NCI-H82 treated with DMSO at 0.1 percent for 48 hours (cell line): ENCODE measurements around the gene KIAA1217.

Experiments
- DNase-seq: peaks from one replicate; lab custom pipeline; 2025; ENCODE audit not compliant: unreplicated experiment; lab: John Stamatoyannopoulos, UW

The KIAA1217 gene, protein sequence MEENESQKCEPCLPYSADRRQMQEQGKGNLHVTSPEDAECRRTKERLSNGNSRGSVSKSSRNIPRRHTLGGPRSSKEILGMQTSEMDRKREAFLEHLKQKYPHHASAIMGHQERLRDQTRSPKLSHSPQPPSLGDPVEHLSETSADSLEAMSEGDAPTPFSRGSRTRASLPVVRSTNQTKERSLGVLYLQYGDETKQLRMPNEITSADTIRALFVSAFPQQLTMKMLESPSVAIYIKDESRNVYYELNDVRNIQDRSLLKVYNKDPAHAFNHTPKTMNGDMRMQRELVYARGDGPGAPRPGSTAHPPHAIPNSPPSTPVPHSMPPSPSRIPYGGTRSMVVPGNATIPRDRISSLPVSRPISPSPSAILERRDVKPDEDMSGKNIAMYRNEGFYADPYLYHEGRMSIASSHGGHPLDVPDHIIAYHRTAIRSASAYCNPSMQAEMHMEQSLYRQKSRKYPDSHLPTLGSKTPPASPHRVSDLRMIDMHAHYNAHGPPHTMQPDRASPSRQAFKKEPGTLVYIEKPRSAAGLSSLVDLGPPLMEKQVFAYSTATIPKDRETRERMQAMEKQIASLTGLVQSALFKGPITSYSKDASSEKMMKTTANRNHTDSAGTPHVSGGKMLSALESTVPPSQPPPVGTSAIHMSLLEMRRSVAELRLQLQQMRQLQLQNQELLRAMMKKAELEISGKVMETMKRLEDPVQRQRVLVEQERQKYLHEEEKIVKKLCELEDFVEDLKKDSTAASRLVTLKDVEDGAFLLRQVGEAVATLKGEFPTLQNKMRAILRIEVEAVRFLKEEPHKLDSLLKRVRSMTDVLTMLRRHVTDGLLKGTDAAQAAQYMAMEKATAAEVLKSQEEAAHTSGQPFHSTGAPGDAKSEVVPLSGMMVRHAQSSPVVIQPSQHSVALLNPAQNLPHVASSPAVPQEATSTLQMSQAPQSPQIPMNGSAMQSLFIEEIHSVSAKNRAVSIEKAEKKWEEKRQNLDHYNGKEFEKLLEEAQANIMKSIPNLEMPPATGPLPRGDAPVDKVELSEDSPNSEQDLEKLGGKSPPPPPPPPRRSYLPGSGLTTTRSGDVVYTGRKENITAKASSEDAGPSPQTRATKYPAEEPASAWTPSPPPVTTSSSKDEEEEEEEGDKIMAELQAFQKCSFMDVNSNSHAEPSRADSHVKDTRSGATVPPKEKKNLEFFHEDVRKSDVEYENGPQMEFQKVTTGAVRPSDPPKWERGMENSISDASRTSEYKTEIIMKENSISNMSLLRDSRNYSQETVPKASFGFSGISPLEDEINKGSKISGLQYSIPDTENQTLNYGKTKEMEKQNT (N-terminal part only)

DNA sequence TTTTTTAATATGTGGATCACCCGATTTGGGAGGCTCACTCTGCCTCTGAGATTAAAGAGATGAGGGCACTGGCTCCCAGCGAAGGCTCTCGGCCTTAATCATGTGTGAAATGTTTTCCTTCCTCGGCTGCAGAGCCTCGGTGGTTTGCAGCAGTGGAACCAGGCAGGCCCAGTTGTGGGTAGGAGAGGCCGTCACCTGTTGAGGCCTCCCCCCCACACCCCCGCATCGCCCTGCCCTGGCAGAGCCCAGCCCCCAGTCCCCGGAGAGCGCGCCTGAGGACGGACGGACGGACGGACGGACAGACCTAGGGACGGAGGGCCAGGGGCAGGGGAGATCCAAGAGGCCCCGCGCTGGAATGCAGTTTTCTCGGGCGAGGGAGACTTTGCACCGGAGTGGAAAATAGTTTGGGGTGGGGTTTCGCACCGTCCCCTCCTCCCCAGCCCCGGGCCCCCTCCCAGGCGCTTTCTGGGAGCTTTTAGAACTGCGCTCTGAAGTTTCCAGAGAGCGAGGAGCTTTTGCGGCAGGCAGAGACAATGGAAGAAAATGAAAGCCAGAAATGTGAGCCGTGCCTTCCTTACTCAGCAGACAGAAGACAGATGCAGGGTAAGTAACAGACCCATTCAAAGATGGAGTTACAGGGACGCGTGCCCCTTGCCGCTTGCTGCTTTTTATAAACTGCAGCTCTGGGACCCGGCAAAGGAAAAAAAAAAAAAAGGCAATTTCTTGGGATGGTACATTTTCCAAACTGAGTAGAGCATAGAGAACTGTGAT, at the start of gene KIAA1217:
TSS of gene KIAA1217 (plus strand) at position 478 of the 771 bp plus-strand sequence. CDS start at position 534, 56 bp downstream.
- no peak for DNase-seq

DNA sequence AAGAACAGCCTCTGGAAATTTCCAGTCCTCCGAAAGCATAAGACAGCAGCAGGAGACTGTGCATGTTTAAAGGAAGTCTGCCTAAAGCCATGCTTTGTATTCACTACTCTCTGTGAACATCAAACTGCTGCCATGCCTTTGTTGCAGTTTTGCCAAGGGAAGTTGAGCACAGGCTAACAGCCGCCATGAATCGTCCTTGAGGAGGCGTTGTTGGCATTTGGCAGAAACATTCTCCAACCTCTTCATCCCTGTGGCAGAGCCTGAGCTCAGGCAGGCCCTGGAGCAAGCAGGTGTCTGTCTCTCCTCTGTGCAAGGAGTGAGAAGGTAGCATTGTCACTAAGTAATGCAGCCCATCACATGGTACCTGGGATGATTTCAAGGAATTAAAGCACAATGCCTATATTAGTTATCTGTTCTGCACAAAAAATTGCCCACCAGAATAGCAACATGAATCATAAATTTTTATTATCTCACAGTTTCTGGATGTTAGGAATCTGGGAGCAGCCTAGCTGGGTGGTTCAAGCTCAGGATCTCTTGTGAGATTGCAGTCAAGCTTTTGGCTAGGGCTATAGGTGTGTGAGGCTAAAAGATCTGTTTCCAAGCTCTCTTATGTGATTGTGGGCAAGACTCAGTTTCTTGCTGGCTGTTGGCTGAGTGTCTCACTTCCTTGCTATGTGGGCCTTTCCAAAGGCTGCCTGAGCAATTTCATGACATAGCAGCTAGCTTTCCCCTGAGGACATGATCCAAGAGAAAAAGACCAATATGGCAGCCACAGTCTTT, 46.5 kb upstream of the KIAA1217 start:
- DNase-seq = no peak

DNA sequence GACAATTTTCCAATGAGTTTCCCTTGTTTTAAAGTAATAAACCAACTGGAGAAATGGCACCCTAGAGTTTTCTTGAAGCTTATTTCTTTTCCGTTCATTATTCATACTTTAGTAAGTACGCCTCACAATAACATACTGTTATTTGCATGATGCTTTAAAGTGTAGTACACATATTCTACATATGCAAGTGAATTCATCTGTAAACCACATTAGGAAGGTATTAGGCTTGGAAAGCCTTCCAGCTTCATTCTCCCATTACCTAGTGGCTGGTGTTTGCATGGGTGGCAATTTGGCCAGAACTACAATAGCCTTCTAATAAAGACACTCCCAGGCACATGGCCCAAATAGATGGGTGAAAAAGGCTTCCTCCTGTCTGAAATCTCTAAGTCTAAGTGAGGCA, 45.5 kb upstream of the KIAA1217 start:
- no peak for DNase-seq

DNA sequence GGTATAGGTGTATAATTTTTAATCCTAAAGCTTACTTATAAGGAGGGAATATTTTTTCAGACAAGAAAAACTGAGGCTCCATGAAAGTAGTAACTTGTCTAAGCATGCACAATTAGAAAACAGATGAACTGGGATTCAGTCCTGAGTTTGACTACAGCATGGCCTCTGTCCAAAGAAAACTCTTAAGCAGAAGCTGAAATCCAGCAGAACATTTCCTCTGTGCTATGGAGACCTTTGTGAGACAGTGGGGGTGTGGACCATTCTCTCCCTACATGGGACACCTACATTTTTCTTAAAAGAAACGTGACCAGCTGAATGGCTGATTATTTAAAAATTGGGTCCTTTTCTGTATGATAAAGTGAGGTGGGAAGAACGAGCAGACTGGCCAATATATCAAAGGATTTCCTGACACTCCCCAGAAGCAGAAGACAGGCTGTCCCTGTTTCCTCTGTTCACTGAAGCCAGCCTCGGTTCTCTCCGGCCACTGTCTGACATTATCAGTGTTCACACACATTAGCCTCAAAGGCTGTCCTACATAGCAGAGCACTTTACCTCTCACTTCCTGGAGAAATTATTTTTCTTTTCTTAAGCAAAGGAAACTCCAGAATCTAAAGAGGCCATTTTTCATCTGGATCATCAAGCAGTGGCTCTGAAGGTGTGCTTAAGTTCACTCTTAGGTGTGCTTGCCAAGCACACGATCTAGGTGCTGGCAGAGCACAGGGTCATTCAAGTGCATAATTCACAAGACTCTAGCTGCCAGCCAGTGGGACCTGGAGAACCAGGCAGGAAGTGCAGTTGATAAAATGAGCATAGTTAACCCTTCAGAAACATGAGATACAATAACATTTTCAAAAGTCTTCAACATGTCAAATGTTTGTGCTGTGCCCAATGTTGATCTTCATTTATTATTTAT, 40.4 kb upstream of the KIAA1217 start:
- no peak for DNase-seq

DNA sequence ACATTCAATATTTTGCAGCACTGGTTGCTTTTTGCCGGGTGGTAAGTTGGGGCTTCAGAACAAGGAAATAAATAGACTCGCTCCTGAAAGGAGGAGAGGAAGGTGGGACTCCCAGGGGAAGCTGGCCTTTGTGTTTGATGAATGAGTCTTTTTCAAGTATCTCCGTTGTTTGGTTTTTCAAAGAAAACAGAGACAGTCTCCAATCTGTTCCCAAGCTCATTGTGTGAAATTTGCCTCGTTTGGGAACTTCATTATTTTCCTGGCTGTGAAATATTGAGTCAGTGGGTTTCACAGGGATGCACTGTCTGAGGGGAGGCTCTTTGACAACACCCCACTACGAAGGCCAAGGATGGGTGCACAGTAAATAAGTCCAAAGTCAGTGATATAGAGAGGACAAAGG, 38.7 kb upstream of the KIAA1217 start:
- no peak for DNase-seq

DNA sequence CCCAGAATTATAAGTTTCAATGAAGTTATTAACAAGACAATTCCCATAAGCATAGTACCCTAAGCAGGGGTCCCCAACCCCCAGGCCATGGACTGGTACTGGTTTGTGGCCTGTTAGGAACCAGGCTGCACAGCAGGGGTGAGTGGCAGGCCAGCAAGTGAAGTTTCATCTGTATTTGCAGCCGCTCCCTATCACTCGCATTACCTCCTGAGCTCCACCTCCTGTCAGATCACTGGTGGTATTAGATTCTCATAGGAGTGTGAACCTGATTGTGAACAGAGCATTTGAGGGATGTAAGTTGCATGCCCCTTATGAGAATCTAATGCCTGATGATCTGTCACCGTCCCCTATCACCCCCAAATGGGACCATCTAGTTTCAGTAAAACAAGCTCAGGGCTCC, 36.0 kb upstream of the KIAA1217 start:
- DNase-seq = no peak

DNA sequence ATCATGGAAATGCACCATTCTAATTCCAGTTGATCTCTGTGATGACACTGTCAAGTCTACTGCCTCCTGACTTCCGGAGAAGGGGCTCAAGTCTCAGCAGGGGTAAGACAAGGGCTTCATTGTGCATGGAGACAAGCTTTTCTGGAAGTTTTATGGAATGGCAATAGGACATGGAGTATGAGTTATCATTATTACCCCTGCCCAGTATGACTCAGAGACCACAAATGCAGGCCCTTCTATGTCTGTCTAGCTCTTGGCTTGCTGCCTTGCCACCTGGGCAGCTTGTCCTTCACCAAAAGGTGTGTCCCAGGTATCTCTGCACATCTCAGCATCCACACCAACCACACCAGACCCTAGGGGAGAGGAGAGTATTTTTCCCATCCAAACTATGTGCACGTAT, 34.9 kb upstream of the KIAA1217 start:
- DNase-seq = no peak

DNA sequence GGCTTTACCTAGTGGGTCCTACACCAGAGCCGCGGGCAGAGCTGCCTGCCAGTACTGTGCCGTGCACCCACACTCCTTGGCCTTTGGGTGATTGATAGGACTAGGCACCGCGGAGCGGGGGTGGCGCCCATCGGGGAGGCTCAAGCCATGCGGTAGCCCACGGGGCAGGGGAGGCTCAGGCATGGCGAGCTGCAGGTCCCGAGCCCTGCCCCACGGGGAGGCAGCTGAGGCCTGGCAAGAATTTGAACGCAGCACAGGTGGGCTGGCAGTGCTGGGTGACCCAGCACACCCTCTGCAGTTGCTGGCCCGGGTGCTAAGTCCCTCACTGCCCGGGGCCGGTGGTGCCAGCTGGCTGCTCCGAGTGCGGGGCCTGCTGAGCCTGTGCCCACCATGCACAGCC, 32.3 kb upstream of the KIAA1217 start:
- DNase-seq = no peak

DNA sequence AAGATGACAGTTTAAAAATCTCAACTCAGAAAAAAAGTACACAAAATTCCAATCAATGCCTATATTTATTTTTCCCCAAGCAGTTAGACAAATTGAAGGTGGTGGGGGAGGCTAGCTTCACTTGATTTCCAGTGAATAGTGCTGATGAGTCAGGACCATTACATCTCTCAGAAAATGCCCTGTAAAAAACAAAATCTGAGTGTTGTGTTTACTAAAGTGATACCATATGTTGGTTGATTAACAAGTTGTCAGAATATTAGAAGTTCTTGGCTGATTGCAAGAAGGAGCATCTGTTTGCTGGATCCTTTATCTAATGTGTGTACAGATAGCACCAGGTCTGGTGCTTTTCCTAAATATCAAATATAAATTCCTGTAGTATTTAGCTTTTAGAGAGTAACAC, 31.3 kb upstream of the KIAA1217 start:
- DNase-seq = no peak

DNA sequence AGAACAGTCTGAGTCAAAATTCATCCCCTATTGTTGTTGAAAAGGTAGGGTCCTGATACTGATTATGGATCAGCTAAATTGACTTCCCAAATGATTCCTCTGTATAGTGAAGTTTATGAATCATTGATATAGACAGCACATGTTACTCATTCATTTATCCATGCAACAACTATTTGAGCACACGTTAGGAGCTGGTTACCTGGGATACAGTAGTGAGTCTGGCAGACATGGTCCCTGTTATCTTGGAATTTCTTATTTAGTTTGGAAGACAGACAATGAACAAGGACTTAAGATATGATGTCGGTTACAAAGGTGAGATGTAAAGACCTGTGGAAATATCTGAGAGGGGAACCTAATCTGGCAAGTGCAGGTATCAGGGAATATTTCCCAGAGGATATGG, 28.0 kb upstream of the KIAA1217 start:
- DNase-seq = no peak

DNA sequence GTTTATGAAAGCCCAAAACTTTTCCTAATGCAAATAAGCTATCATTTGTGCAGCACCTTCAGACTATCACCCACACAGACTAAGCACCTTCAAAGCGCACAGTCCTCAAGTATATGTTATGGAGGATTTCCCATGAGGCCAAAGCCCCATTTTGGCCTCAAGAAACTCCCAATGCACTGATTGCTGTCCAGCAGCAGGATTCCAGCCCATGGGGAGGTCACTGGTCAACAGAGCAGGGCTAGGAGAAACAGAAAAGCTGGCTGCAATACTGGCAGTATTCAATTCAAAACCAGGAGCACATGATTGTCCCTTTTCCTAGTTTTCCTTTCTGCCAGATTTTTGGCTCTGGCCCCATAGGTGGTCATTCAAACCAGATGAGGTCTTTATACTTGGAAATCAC, 24.5 kb upstream of the KIAA1217 start:
- DNase-seq = no peak

DNA sequence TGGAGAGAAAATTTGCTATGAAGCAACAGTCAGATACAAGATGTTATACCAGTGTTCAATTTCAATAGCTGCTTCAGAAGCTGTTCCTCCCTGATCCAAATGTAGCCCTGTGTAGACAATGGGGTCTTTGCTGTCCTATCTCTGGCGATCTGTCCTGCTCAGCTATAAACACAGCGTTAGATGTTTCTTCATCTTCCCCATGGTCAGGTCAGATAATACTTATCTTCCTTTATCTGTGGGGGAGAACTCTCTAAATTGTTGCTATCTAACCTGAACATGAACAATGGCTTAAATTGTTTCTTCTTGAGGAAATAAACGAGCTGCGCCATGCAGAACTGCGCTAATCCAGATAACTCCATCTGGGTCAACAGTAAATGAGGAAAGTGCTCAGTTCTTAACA, 15.6 kb upstream of the KIAA1217 start:
- no peak for DNase-seq

DNA sequence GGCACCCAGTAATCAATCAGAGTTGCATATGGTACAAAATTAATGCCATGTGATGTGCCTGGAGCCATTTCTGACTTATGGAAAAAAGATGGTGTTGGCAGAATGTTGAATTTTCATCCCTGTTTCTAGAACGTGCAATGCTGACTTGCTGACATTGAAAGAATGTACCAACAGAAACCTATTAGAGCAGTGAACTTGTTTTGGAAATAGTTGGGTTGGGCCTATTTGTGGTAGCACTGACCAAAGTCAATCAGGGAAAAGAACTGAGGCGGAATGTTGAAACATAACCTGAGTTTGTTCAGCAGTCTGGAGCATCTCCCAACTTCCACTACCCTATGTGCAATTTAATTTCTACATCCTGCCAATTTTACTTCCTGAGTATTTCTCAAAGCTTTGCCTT, 11.7 kb upstream of the KIAA1217 start:
- no peak for DNase-seq

DNA sequence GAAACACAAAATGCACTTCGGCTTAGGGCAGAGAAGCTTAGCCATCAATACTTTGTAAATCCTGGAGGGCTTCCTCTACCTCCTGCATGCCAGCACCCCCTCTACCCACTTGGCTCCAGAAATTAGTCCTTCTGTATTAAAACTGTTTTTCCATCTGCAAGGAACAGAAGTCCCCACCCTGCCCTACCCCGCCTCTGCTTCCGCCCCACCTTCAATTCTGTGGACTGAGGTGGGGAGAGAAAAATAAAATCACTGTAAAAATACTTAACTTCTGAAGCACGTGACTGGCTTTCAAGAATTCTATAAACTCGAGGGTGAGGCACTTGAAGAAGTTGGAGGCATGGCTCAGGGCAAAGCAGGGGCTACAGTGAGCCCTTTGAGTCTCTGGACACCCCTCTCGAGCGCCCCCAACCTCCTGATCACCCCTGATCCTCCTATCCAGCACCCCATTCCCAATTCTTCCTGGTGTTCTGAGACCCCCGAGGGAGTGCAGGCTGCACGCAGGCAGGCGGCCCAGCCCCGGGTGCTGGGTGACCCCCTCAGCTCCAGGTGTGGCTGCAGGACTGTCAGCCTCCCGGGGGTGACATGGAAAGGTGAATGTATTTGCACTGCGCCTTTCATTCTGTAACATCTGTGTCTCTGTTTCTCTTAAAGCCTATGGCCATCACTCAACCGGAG, 7.3 kb upstream of the KIAA1217 start:
- DNase-seq = no peak

DNA sequence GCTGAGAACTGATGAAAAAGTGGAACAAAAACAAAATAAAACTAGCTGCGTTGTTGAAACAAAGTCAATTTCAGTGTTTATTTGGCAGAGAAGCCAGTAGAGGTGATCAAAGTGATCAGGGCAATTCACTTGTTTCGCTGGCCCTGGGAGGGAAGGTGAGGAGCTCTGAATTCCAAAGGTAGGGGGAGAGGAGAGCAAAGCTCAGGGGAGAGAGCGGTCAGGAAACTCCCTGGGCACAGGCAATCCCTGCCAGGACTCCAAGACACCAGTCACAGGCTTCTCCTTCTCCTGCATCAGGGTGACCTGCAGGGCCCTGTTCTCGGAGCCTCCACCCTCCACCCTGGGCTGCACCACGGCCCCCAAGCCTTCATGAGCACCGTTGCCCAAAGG, 6.8 kb upstream of the KIAA1217 start:
- DNase-seq = no peak

DNA sequence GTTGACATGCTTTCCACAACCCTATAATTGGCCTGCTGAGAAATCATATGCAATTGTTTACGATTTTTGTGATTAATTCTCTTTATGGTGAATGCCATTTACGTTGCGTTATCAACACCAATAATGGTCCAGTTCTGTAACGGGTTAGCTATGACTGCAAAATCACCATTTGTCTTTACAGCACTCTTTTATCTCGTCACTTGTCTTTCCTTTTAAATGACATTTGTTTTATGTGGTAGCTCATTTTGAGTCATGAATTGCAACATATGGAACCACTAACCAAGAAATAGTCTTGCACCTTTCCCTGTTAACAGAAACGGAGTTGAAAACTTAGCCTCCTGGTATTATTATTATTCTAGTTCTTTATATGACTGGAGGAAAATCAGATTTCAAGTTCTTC, 3.1 kb upstream of the KIAA1217 start:
- DNase-seq = no peak

DNA sequence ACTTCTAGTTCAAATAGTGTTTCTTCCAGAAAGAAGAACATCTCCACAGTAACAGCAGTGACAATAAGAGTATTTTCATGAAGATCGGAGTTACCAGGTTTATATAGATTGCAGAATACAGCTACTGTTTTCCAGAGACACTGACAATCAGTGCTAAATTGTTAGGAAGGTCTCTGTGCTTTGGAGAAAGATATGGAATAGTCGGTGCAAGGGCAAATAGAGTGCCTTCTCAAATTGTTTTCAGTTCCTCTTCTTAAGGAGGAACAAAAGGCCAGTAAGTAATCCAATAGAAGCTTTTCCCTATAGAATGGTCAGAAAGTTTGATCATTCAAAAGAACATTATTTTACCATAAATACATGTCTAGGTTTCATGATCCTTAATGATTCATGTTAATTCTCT, 2.6 kb upstream of the KIAA1217 start:
- no peak for DNase-seq

DNA sequence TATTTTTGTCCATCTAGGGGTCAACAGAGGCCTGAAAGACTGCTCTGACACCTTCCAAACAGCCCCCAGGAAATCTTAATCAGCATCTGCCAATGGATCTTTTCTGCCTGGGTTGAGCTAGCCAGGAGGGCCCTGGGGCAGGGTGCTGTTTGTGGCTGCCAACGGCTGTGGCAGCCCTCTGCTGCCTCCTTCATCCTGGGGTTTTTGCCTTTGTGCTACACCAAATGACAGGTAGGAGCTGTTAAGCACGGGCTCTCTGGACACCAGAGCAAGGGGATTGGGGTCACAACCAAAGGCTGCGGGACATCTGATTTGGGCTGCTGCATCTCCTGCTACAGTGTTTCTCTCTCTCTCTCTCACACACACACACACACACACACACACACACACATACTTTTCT, 2.0 kb upstream of the KIAA1217 start:
- no peak for DNase-seq
